MM.1S (cell line): ENCODE results near the gene MMP24OS.

ENCODE experiments used
- CTCF ChIP-seq: fragments of 300-600 bp; sonication (generic); IDR thresholded peaks from 2 replicates; pipeline ENCODE4 v1.5.1; 2016; ENCODE audit warnings: antibody characterized with exemption, low read length, mixed read lengths
- EZH2 ChIP-seq: fragments of 300-600 bp; sonication (generic); optimal IDR thresholded peaks from 2 replicates; pipeline ENCODE3; 2017; ENCODE audit warnings: low read depth, mild to moderate bottlenecking, antibody characterized with exemption, low read length, mixed read lengths
- EZH2phosphoT487 ChIP-seq: fragments of 300-600 bp; sonication (generic); IDR thresholded peaks from 2 replicates; pipeline ENCODE4 v1.6.1; 2018; ENCODE audit warnings: antibody characterized with exemption, low read length

GRCh38 chr20:35299780-35300179 is 21.9 kb upstream of the MMP24OS start:
- TF ChIP-seq EZH2, result no peak
- no peak for TF ChIP-seq CTCF
- no peak for TF ChIP-seq EZH2phosphoT487
